ENCODE data around the gene SLAIN2.
"Not testable (repeated sequence)": the region's sequence is repeated elsewhere in the genome, so short reads cannot be mapped to it uniquely, and the experiment has no call there.

The SLAIN2 gene

GRCh38 chr4:48439988-48440387, 98.7 kb downstream of the SLAIN2 start:
- no peak for DNase-seq (ENCODE audit: low read depth in 2 of 2)

DNA sequence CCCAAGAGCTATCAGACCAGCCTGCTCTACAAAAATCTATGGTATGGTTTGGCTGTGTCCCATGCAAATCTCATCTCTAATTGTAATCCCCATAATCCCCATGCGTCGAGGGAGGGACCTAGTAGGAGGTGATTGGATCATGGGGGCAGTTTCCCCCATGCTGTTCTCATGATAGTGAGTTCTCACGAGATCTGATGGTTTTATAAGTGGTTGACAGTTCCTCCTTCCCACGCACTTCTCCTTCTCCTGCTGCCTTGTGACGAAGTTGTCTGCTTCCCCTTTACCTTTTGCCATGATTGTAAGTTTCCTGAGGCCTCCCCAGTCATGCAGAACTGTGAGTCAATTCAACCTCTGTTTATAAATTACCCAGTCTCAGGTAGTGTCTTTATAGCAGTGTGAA, 99.6 kb downstream of the SLAIN2 start:
- DNase-seq (ENCODE audit: low read depth in 2 of 2) = not testable (repeated sequence)

GRCh38 chr4:48445704-48446103, 104.4 kb downstream of the SLAIN2 start:
- no peak for DNase-seq (ENCODE audit: low read depth in 2 of 2)

- no peak for DNase-seq (ENCODE audit: low read depth in 2 of 2)
These were observed 105.3 kb downstream of the SLAIN2 start for GRCh38 chr4:48446642-48447041.

DNA sequence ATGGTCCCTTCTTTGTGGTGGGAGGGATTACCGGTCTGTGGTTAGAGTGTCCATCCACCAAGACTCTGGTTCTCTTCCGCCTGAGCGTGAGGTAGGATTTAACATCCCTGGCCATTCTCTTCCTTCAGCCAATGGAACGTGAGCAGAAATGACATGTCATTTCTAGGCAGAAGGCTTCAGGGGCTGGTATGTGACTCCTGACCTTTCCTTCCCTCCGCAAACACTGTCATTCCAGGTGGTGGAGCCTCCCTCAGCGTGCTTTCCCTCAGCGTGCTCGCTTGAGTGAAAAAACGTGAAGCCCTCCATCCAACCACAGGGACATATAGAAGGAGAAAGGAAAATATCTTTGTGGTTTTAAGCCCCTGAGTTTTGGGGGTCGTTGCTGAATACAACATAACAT, 107.8 kb downstream of the SLAIN2 start:
- no peak for DNase-seq (ENCODE audit: low read depth in 2 of 2)

GRCh38 chr4:48450740-48451139, 109.4 kb downstream of the SLAIN2 start:
- no peak for DNase-seq (ENCODE audit: low read depth in 2 of 2)

GRCh38 chr4:48451656-48452055, 110.3 kb downstream of the SLAIN2 start:
- DNase-seq (ENCODE audit: low read depth in 2 of 2) = not testable (repeated sequence)

DNA sequence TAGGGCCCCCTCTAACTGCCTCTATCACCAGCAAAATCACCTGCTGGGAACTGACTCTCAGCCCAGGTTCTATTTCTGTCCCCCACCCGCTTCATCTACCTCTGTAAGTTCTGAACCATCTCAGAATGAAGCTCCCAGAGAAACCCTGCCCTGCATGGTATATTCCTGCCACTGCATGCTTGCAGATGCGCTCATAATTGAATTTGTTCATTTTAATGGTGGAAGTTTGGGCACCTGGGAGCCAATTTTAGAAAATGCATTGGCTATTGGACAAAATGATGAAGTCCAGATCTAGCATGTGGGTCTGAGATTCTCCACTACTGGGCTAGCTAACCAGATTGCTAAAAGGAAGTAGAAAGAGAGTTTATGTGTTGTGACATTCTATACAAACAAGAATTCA, 113.3 kb downstream of the SLAIN2 start:
- DNase-seq (ENCODE audit: low read depth in 2 of 2) = no peak

DNA sequence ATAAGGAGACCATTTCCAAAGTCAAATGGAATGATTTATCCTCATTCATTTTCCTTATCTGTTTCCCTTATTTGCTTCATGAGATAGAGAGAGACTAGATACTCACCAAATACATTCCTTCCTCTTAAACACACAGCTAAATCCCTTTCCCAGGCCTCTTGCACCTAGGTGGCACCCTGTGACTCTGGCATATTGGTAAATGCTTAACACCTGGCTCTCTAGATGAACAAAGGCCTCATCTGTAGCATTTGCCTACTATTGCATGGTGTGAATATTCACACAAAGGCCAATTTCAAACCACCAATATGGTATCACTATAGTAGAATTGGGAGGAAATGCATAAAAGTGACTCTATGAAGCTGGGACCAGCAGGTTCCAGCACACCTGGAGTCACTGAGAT, 119.7 kb downstream of the SLAIN2 start:
- no peak for DNase-seq (ENCODE audit: low read depth in 2 of 2)

DNA sequence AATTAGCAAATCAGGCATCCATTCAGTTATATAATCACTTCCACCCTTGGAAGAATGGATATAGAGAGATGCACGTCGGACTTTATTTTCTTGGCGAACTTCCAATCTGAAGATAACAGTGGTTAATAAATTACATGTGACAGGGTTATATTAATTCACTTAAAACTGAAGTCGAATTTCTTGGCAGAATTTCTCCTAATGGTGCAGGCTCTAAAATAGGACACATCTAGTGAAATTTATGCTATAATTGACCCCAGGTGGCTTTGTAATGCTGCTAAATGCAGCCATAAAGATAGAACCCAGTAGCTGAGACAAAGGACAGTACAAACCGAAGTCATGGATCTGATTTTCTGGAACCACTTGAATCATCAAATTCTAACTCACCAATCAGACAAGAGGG, 121.0 kb downstream of the SLAIN2 start:
- DNase-seq (ENCODE audit: low read depth in 2 of 2) = no peak

GRCh38 chr4:48467442-48467841, 126.1 kb downstream of the SLAIN2 start:
- DNase-seq (ENCODE audit: low read depth in 2 of 2) = no peak

GRCh38 chr4:48467891-48468290, 126.6 kb downstream of the SLAIN2 start:
- DNase-seq (ENCODE audit: low read depth in 2 of 2) = no peak

GRCh38 chr4:48470137-48470536, 128.8 kb downstream of the SLAIN2 start:
- no peak for DNase-seq (ENCODE audit: low read depth in 2 of 2)

DNA sequence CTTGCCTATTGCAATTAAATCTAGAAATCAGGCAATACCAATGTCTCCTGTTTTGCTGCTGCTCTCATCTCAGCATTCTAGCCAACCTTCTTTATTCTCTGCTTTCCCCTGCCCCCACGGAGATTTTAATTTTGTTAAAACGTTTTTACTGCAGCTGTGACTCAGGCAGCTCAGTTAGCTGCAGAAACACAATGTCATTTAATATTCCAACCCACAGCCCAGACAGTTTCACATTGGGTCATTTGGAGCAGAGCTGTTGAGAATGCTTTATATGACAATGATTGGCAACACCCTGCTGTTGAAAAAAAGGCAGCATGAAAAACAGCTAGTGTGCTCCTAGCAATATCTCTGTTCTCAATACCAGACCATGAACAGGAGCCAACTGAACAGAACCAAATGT, 129.2 kb downstream of the SLAIN2 start:
- no peak for DNase-seq (ENCODE audit: low read depth in 2 of 2)

DNA sequence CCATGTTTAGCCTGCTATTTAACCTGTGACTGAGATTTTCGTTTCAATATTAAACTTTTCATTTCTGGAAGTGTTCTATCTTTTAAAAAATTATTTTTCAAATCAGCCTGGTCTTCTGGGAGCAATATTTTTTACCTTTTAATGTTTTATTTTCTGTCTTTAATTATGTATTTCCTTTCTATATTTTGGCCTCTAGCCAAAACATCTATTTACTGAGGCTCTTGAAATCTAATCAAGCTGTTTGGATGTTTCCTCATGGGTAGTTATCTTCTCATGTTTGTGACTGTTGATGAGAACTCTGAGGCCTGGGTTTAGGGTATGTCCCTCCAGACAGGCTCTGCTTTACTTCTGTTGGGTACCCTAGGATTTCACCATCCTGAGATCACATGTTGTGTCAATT, 131.5 kb downstream of the SLAIN2 start:
- DNase-seq (ENCODE audit: low read depth in 2 of 2) = no peak

DNA sequence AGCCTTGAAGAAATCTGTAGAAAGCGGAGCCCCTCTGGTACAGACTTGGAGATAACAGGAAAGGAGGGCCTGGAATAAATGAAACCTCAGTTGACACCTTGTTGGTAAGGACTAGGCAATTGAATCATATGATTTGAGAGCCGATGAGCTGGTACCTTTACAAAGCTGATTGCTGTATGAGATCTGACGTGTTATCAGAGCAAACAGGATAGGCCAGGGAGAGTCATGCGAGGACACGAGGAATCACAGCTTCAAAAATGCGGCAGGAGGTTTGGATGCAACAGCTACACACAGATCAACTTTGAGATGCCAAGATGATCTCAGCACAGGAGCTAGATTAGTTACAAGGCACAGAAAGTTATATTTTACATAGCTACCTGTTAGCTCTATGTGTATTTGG, 134.4 kb downstream of the SLAIN2 start:
- no peak for DNase-seq (ENCODE audit: low read depth in 2 of 2)

Data from stimulated activated CD8-positive, alpha-beta memory T cell treated with anti-CD3 and anti-CD28 coated beads, Interleukin-7, amount 100 ng/mL, for 4 hours (primary cell).